Neuronal stem cell (in vitro differentiated cells): ENCODE data around the gene KCNH6.

Experiments
- DNase-seq: peaks from one replicate; pipeline ENCODE4 v3.0.0-alpha.2; 2013; ENCODE audit warnings: low spot score
- H2AFZ ChIP-seq: one replicate; pipeline ENCODE4 v1.6.1; 2013; ENCODE audit warnings: mild to moderate bottlenecking, low read length, inconsistent platforms
- H2AK5ac ChIP-seq: 2 replicates; pipeline ENCODE4 v1.6.1; 2013; ENCODE audit warnings: low read depth, mild to moderate bottlenecking, inconsistent platforms, low read length, moderate library complexity, mixed read lengths
- H2BK120ac ChIP-seq: 2 replicates; pipeline ENCODE4 v1.6.1; 2013; ENCODE audit warnings: low read depth, mild to moderate bottlenecking, inconsistent platforms, low read length, moderate library complexity, mixed read lengths
- H2BK12ac ChIP-seq: one replicate; pipeline ENCODE4 v1.6.1; 2013; ENCODE audit warnings: low read length, inconsistent platforms
- H2BK15ac ChIP-seq: 2 replicates; pipeline ENCODE4 v1.6.1; 2013; ENCODE audit warnings: mild to moderate bottlenecking, low read length, inconsistent platforms, mixed read lengths
- H2BK5ac ChIP-seq: one replicate; pipeline ENCODE4 v1.6.1; 2013; ENCODE audit warnings: inconsistent platforms, mild to moderate bottlenecking, low read length, moderate library complexity
- H3K14ac ChIP-seq: one replicate; pipeline ENCODE4 v1.6.1; 2013; ENCODE audit warnings: low read length, inconsistent platforms
- H3K18ac ChIP-seq: 2 replicates; pipeline ENCODE4 v1.6.1; 2013; ENCODE audit warnings: low read length, inconsistent platforms
- H3K23ac ChIP-seq: 2 replicates; pipeline ENCODE4 v1.6.1; 2013; ENCODE audit warnings: low read depth, mild to moderate bottlenecking, mixed read lengths, low read length, inconsistent platforms; ENCODE audit not compliant: poor library complexity
- H3K27ac ChIP-seq: replicated peaks from 3 replicates; pipeline ENCODE4 v1.5.1; 2013; ENCODE audit warnings: low read length, inconsistent platforms
- H3K27me3 ChIP-seq, 3 experiments: 2 replicates each; pipeline ENCODE4 v1.6.1; 2013; ENCODE audit warnings: low read length in 3 of 3, mild to moderate bottlenecking in 2 of 3, inconsistent platforms in 1 of 3, low read depth in 1 of 3, mixed read lengths in 1 of 3, moderate library complexity in 1 of 3; ENCODE audit not compliant: control insufficient read depth in 3 of 3, insufficient read depth in 3 of 3
- H3K36me3 ChIP-seq, 2 donors: replicated peaks in 1 of 2; 2 replicates each; pipeline ENCODE4 v1.6.1; 2013; ENCODE audit warnings: low read length in 2 of 2; ENCODE audit not compliant: control insufficient read depth in 2 of 2, insufficient read depth in 2 of 2
- H3K4ac ChIP-seq: 2 replicates; pipeline ENCODE4 v1.6.1; 2013; ENCODE audit warnings: inconsistent platforms, mild to moderate bottlenecking, low read length, moderate library complexity
- H3K4me1 ChIP-seq, 2 donors: 1 replicate in 1 of 2; 2 replicates in 1 of 2; pipeline ENCODE4 v1.6.1; 2013; ENCODE audit warnings: low read length in 2 of 2, low read depth in 1 of 2; ENCODE audit not compliant: control insufficient read depth in 2 of 2, insufficient read depth in 1 of 2
- H3K4me2 ChIP-seq: one replicate; pipeline ENCODE4 v1.6.1; 2013; ENCODE audit warnings: mild to moderate bottlenecking, low read length, inconsistent platforms; ENCODE audit not compliant: insufficient read depth, poor library complexity, severe bottlenecking
- H3K4me3 ChIP-seq, 2 donors: 2 replicates each; pipeline ENCODE4 v1.5.1; 2013; ENCODE audit warnings: low read length in 2 of 2, mild to moderate bottlenecking in 2 of 2, inconsistent platforms in 1 of 2, moderate library complexity in 1 of 2
- H3K79me1 ChIP-seq: one replicate; pipeline ENCODE4 v1.6.1; 2013; ENCODE audit warnings: low read depth, mild to moderate bottlenecking, inconsistent platforms, low read length, moderate library complexity
- H3K9ac ChIP-seq: one replicate; pipeline ENCODE4 v1.6.1; 2013; ENCODE audit warnings: mild to moderate bottlenecking, low read depth, low read length, inconsistent platforms; ENCODE audit not compliant: poor library complexity
- H3K9me3 ChIP-seq, 2 donors: replicated peaks in 1 of 2; 2 replicates each; pipeline versions ENCODE3 to v1.6.1; 2013; ENCODE audit warnings: low read length in 2 of 2, mild to moderate bottlenecking in 2 of 2, inconsistent platforms in 1 of 2, low read depth in 1 of 2, mixed read lengths in 1 of 2, moderate library complexity in 1 of 2; ENCODE audit not compliant: control insufficient read depth in 2 of 2, insufficient read depth in 1 of 2
- H4K8ac ChIP-seq: one replicate; pipeline ENCODE4 v1.6.1; 2013; ENCODE audit warnings: low read depth, mild to moderate bottlenecking, inconsistent platforms, low read length, moderate library complexity
- H4K91ac ChIP-seq: one replicate; pipeline ENCODE4 v1.6.1; 2013; ENCODE audit warnings: low read length, low read depth, mild to moderate bottlenecking, inconsistent platforms; ENCODE audit not compliant: poor library complexity
- WGBS, 2 donors: extraction: QIAGEN DNeasy Blood & Tissue Kit; methylation state at CpG; one replicate each; pipeline ENCODE4 v1.1.7; 2013; ENCODE audit warnings: missing lambda C conversion rate in 2 of 2, mixed read lengths in 1 of 2; ENCODE audit not compliant: insufficient read length in 2 of 2, insufficient replicate concordance in 1 of 2; ENCODE audit errors: extremely low coverage in 2 of 2; 5-methylcytosine and 5-hydroxymethylcytosine counted together

The KCNH6 gene

GRCh38 chr17:63534816-63535455, 11.8 kb downstream of the KCNH6 start:
- Histone ChIP-seq H3K79me1 (no peaks in the 10 kb centered on the region), H3K4me2 (no peak overlapping the region), H3K4ac (no peak overlapping the region), H3K23ac (peak overlapping the region; percentile 92), H2BK12ac (no peak overlapping the region), H4K8ac (peak overlapping the region; percentile 1), H3K18ac (peak overlapping the region; percentile 42), H2AFZ (no peak overlapping the region), H3K14ac (peak overlapping the region; percentile 66), H2BK15ac (no peak overlapping the region), H3K4me3 (no peak overlapping the region), H2BK5ac (peak overlapping the region; percentile 32), H3K4me1 (no peaks in the 10 kb centered on the region), H2AK5ac (peak overlapping the region; percentile 52), H2BK120ac (no peak overlapping the region), H3K27ac (no peak overlapping the region), H3K9ac (peak overlapping the region; percentile 37), H3K27me3 (peaks cover 0 to 18% (median 17%) of the 10 kb centered on the region in 3 experiments), H4K91ac (no peak overlapping the region), H3K9me3 (peaks cover 0 to 1% of the 10 kb centered on the region in 2 donors), H3K36me3 (no peaks in the 10 kb centered on the region)
- no peak for DNase-seq
- no CpG with 5 or more reads among the region's 13 CpGs for WGBS, 2 donors

GRCh38 chr17:63535640-63536039, 12.5 kb downstream of the KCNH6 start:
- no peak overlapping the region for H3K9ac ChIP-seq
- no peak overlapping the region for H2BK12ac ChIP-seq
- peak overlapping the region; percentile 83 for H3K14ac ChIP-seq
- H4K91ac ChIP-seq = no peak overlapping the region
- no peak overlapping the region for H3K4ac ChIP-seq
- H3K27me3 ChIP-seq = peaks cover 0 to 18% (median 11%) of the 10 kb centered on the region in 3 experiments
- no peak for DNase-seq
- no peak overlapping the region for H2AFZ ChIP-seq
- no CpG with 5 or more reads among the region's 24 CpGs for WGBS, 2 donors
- no peak overlapping the region for H3K27ac ChIP-seq
- no peak overlapping the region for H2BK120ac ChIP-seq
- peak overlapping the region in 1 of 2 donors; percentile 9 for H3K4me3 ChIP-seq
- H3K18ac ChIP-seq = no peak overlapping the region
- H2AK5ac ChIP-seq = no peak overlapping the region
- H3K9me3 ChIP-seq = peaks cover 0 to 1% of the 10 kb centered on the region in 2 donors
- H3K4me1 ChIP-seq = peaks cover 0 to 3% of the 10 kb centered on the region in 2 donors
- no peak overlapping the region for H3K4me2 ChIP-seq
- no peak overlapping the region for H2BK15ac ChIP-seq
- no peak overlapping the region for H2BK5ac ChIP-seq
- no peak overlapping the region for H3K23ac ChIP-seq
- no peak overlapping the region for H4K8ac ChIP-seq
- H3K36me3 ChIP-seq = no peaks in the 10 kb centered on the region
- H3K79me1 ChIP-seq = no peaks in the 10 kb centered on the region

GRCh38 chr17:63537001-63537400, 13.8 kb downstream of the KCNH6 start:
- no peak overlapping the region for H3K4me2 ChIP-seq
- H3K9me3 ChIP-seq = peaks cover 0 to 1% of the 10 kb centered on the region in 2 donors
- H3K36me3 ChIP-seq = no peaks in the 10 kb centered on the region
- H3K14ac ChIP-seq = no peak overlapping the region
- H3K4me1 ChIP-seq = peaks cover 0 to 9% of the 10 kb centered on the region in 2 donors
- WGBS, 2 donors = no CpG with 5 or more reads among the region's 4 CpGs
- no peak overlapping the region for H4K8ac ChIP-seq
- no peak overlapping the region for H3K9ac ChIP-seq
- no peak overlapping the region for H3K4ac ChIP-seq
- H2BK5ac ChIP-seq = no peak overlapping the region
- no peak overlapping the region for H3K4me3 ChIP-seq
- H2AK5ac ChIP-seq = no peak overlapping the region
- no peak overlapping the region for H2BK120ac ChIP-seq
- H3K27ac ChIP-seq = no peak overlapping the region
- no peak overlapping the region for H2BK15ac ChIP-seq
- H3K23ac ChIP-seq = no peak overlapping the region
- H3K18ac ChIP-seq = no peak overlapping the region
- peaks cover 0 to 18% (median 0%) of the 10 kb centered on the region in 3 experiments for H3K27me3 ChIP-seq
- H2AFZ ChIP-seq = no peak overlapping the region
- DNase-seq = no peak
- no peak overlapping the region for H4K91ac ChIP-seq
- no peak overlapping the region for H2BK12ac ChIP-seq
- peaks cover under 1% of the 10 kb centered on the region for H3K79me1 ChIP-seq

- H3K79me1 ChIP-seq = peaks cover 2% of the 10 kb centered on the region
- H3K36me3 ChIP-seq = no peaks in the 10 kb centered on the region
- H3K9ac ChIP-seq = no peak overlapping the region
- H3K27me3 ChIP-seq = peaks cover 0 to 18% (median 0%) of the 10 kb centered on the region in 3 experiments
- peaks cover under 1 to 9% of the 10 kb centered on the region in 2 donors for H3K4me1 ChIP-seq
- H3K18ac ChIP-seq = peak overlapping the region; percentile 48
- no peak overlapping the region for H4K91ac ChIP-seq
- H2BK5ac ChIP-seq = no peak overlapping the region
- H2BK12ac ChIP-seq = no peak overlapping the region
- no peak overlapping the region for H3K4me2 ChIP-seq
- H2AFZ ChIP-seq = no peak overlapping the region
- no peak overlapping the region for H3K14ac ChIP-seq
- no peak overlapping the region for H4K8ac ChIP-seq
- H3K9me3 ChIP-seq = peaks cover 0 to 1% of the 10 kb centered on the region in 2 donors
- no peak overlapping the region for H3K4me3 ChIP-seq
- H2BK15ac ChIP-seq = no peak overlapping the region
- no peak overlapping the region for H3K27ac ChIP-seq
- no CpG with 5 or more reads among the region's 62 CpGs for WGBS, 2 donors
- DNase-seq = no peak
- no peak overlapping the region for H2AK5ac ChIP-seq
- no peak overlapping the region for H3K4ac ChIP-seq
- no peak overlapping the region for H2BK120ac ChIP-seq
- H3K23ac ChIP-seq = peak overlapping the region; percentile 22
Measured at GRCh38 chr17:63537991-63538692, 15.0 kb downstream of the KCNH6 start.
